Lower leg skin (tissue), 4 donors: Measurements from ENCODE around the gene CADPS2. TPM values are rescaled to one million over a fixed set of nuclear protein-coding genes. Genes with fewer than 3 reads are reported as not detected.

Experiments
- DNase-seq, 2 donors: peaks; one replicate each; pipeline ENCODE4 v3.0.0-alpha.2; 2019; ENCODE audit warnings: low spot score in 2 of 2
- H3K4me3 ChIP-seq: fragments of 200-600 bp; sonication (generic); 2 replicates; pipeline ENCODE4 v1.5.1; 2017; ENCODE audit warnings: mild to moderate bottlenecking, low read depth; ENCODE audit not compliant: poor library complexity, severe bottlenecking
- CTCF ChIP-seq, 3 donors: fragments of 450-650 bp; IDR thresholded peaks; one replicate each; pipeline ENCODE4 v1.5.1; 2016; ENCODE audit warnings: antibody characterized with exemption in 3 of 3, mild to moderate bottlenecking in 3 of 3, moderate library complexity in 2 of 3
- POLR2A ChIP-seq, 2 donors: fragments of 450-650 bp; IDR thresholded peaks; one replicate each; pipeline ENCODE4 v1.6.1; 2016 to 2017; ENCODE audit warnings: antibody characterized with exemption in 2 of 2, mild to moderate bottlenecking in 1 of 2, moderate library complexity in 1 of 2
- WGBS, 2 donors: methylation state at CpG; one replicate each; pipeline ENCODE4 v1.1.5; 2018; 5-methylcytosine and 5-hydroxymethylcytosine counted together
- intact Hi-C: fragments of 100-400 bp; cut with DNase I; formaldehyde crosslinking; loops from one replicate; pipeline ENCODE4 v1.15.0; 2023; ENCODE audit warnings: low total_unique reads
- total RNA-seq, 4 donors: library from RNA; depleted of rRNA; stranded (reverse); fragments of >200 nt; gene quantifications; one replicate each; pipeline ENCODE4 v1.1.0, GENCODE V29; 2016

Gene CADPS2
- total RNA-seq, 4 donors from 2014 or later: 4.1 to 11.6 (median 6.5) TPM

- intact Hi-C loops: no loop called here
- 22 to 31% methylated on average over 4 of the region's 4 CpGs for WGBS, 2 donors
These were observed 572.0 kb downstream of the CADPS2 start for GRCh38 chr7:122314284-122314683.

GRCh38 chr7:122312789-122313188 is 573.5 kb downstream of the CADPS2 start:
- H3K4me3 ChIP-seq: no peak overlapping the region
- TF ChIP-seq CTCF (IDR thresholded peaks at IDR 0.05) (no peak), POLR2A (IDR thresholded peaks at IDR 0.05) (no peak)
- 33 to 37% methylated on average over 3 of the region's 3 CpGs for WGBS, 2 donors
- intact Hi-C loops: no loop called here
- DNase-seq: no peak

More at GRCh38 chr7:122314284-122314683, 572.0 kb downstream of the CADPS2 start:
- no peak overlapping the region for H3K4me3 ChIP-seq
- TF ChIP-seq POLR2A (IDR thresholded peaks at IDR 0.05) (no peak), CTCF (IDR thresholded peaks at IDR 0.05) (no peak)
- DNase-seq: no peak

- no peak overlapping the region for H3K4me3 ChIP-seq
- no peak for TF ChIP-seq CTCF (IDR thresholded peaks at IDR 0.05)
- TF ChIP-seq POLR2A (IDR thresholded peaks at IDR 0.05): no peak
- intact Hi-C loops: no loop called here
- WGBS, 2 donors: 7 to 9% methylated on average over 34 of the region's 34 CpGs
- DNase-seq: no peak
These were observed 574.4 kb downstream of the CADPS2 start for GRCh38 chr7:122311734-122312450.

- TF ChIP-seq POLR2A (IDR thresholded peaks at IDR 0.05) (no peak), CTCF (IDR thresholded peaks at IDR 0.05) (no peak)
- H3K4me3 ChIP-seq: no peak overlapping the region
- no peak for DNase-seq
- 34 to 37% methylated on average over 12 of the region's 12 CpGs for WGBS, 2 donors
- intact Hi-C loops: no loop called here
These were observed 575.1 kb downstream of the CADPS2 start for GRCh38 chr7:122311050-122311700.

GRCh38 chr7:122310119-122311021 is 575.9 kb downstream of the CADPS2 start:
- no peak for TF ChIP-seq POLR2A (IDR thresholded peaks at IDR 0.05)
- TF ChIP-seq CTCF (IDR thresholded peaks at IDR 0.05): no peak
- DNase-seq: peak in 1 of 2 donors; percentile 83
- intact Hi-C loops: no loop called here
- WGBS, 2 donors: 4 to 5% methylated on average over 43 to 60 of the region's 61 CpGs
- H3K4me3 ChIP-seq: no peak overlapping the region
